GM18951 (cell line): ENCODE measurements around the gene PKM.
A peak's percentile ranks its signal among the peaks of the same experiment; 100 is the strongest.
"Not testable (repeated sequence)": the region's sequence is repeated elsewhere in the genome, so short reads cannot be mapped to it uniquely, and the experiment has no call there.

ENCODE experiments used
- POLR2A ChIP-seq: IDR thresholded peaks from 4 replicates; pipeline ENCODE4 v1.6.1; 2011; ENCODE audit warnings: mild to moderate bottlenecking; ENCODE audit not compliant: insufficient read length, insufficient read depth; ENCODE audit errors: extremely low read depth
- in situ Hi-C: fragments of 300-500 bp; cut with MboI; formaldehyde crosslinking; loops from one replicate; pipeline ENCODE4 v1.12.0; 2022; ENCODE audit warnings: low sequenced_read_pairs, mixed read lengths, inconsistent platforms; ENCODE audit not compliant: unreplicated experiment

Gene PKM

DNA sequence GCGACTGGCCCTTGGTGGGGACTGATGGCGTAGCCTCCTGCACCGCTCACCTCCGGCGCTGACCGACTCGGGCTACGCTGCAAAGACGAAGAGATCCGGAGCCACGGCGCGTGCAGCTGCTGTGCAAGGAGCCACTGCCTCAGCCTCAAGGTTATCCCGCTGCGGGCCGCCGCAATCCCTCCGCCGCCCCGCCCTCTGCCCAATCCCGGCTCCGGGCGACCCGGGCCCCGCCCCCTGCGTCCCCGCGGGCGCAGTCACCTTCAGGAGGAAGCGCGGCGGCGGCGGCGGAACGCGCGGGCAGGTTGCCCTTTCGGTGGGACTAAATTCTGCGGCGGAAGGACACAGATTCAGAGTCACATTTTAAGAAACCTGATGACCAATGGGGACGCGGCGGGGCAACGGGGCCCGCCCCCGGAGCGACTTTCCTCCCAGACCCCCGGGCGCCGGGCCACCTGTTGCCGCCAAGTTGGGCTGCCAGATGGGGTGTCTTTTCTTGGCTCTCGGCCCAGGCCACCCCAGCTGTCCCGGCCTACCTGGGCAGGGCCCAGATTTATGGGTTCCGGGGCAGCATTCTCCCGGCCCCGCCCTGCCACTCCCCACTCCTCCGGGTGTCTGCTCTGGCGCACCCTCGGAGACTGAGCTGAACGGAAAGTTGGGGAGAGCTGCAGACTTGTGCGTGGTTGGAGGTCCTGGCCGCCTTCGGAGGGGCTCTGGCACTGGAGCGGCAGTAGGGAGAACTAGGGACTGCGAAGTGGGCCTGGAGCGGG lies at the start of gene PKM:
Gene PKM (minus strand): TSS at position 125 of the 767 bp plus-strand sequence. CDS start 12,093 bp downstream, outside the sequence.
- TF ChIP-seq POLR2A: peak; percentile 99
- in situ Hi-C loops: no loop called here

DNA sequence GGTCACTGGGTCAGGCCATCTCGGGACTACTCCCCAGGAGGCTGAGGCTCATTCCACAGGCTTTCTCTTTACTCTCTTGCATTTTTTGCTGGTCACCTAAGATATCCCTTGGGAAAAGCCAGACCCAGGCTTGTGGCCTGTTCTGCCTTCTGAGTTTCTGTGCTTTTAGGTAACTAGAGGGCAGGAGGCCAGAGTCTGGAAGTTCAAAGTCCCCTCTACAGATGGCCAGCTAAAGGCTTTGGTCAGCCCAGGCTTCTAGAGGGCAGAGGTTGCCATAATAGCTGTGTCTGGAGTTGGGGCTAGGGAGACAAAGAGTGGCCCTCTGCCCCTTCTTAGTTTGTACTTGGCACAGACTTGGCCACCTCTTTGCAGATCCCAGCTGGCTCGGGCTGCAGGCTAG lies 49.8 kb upstream of the PKM start:
- in situ Hi-C loops: no loop called here
- TF ChIP-seq POLR2A: no peak

DNA sequence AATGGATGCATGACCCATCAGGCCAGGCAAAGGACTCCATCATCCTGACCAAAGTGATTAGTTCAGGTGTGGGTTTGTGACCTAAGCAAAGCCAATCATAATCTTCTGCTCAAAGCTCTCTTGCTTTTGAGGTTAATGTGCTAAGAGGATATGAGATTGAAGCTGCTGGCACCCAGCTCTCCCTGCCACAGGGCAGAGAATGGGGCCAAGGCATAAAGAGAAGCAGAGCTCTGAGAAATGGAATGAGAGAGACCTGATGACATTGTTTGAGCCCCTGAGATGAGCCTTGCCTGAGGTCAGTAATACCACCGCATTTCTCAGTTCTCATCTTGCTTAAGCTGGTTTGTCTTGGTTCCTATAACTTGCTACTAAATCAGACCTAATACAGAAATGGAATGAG lies 47.7 kb upstream of the PKM start:
- in situ Hi-C loops: no loop called here
- no peak for TF ChIP-seq POLR2A

DNA sequence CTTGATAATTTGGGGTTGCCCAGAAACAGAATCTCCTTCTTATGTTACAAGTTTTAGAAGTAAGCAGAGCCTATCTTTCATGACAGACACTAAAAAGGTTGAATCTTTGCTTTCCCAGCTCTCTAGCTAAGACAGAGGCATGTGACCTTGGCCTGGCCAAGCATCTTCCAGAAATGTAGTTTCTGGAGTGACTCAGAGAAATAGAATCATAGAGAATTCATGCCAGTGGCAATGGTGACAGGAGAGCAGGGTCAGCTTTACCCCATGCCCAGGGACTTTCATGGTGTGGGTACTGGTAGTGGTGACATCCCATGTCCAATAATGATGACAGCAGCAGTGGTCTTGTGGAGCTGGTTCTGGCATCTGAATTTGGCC lies 45.3 kb upstream of the PKM start:
- no peak for TF ChIP-seq POLR2A
- in situ Hi-C loops: no loop called here

DNA sequence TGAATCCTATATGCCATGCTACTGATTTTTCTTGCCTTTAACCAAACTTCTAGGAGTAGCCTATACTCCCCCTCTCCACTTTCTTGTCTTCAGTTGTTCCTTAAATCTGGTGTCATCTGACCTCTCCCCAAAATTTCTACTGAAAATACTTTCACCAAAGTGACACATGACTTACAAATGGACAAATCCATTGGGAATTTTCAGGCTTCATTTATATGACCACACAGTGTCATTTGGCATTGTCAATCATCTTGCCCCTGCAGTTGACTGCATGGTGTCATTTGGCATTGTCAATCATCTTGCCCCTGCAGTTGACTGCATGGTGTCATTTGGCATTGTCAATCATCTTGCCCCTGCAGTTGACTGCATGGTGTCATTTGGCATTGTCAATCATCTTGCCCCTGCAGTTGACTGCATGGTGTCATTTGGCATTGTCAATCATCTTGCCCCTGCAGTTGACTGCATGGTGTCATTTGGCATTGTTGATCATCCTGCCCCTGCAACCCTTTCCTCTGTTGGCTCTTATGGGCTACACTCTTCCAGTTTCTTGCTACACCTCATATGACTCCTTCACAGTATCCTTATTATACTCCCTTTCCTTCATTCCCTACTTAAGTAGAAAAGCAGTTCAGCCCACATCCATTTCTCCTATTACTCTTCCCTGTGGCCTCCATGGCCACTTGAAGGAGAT lies 44.8 kb upstream of the PKM start:
- in situ Hi-C loops: not testable (repeated sequence)

DNA sequence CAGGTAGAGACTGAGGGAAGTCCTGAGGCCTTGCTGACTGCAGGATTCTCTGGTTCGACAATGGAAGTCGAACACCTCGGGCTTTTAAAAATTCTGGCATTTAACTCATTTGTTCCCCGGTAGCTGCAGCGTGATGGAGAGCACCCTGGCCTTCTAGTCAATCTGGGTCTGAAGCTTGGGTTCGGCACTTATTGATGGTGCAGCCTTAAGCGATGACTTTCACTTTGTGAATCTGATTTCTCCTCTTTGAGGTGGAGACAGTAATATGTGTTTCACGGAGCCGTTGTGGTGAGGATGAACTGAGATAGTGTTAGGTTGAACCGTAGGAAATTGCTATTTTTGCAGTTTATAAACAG lies 42.0 kb upstream of the PKM start:
- in situ Hi-C loops: no loop called here

DNA sequence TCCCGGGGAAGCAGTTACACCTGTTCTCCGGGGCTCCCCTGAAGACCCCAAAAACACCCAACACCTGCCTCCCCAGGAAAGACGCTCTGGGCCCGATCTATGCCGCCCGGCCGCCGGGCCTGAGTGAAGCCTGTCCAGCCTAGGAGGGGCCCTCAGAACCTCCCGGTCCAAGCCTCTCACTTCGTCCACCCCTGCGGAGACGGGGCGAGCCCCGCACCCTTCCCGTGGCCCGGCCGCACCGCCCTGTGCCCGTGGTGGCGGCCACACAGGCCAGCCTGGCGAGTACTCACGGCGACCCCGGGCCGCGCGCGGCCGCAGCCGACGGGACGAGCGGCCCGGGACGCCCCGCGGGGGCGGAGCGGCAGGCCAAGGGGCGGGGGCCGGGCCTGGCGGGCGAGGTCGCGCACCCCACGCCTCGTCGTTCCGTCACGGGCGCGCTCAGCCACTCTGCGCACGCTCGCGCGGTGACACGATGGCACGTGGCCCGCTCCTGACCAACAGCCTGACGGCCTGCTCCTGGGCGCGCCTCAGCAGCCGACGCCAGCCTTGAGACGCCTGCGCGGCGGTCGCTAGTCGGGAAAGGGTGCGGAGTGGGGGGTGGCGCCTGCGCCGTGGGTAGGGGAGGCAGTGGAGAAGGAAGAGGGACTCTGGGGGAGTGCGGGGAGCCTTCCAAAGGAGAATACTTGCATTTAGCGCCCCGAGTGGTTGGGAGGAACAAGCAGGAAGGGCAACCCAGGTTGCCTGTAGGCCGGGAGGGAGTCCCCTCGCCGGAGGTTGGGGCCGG lies 41.4 kb upstream of the PKM start, which contains the start of gene PARP6:
Gene PARP6 (minus strand): TSS at position 342 of the 784 bp plus-strand sequence. CDS start 5,077 bp downstream, outside the sequence.
- in situ Hi-C loops: no loop called here
- peak; percentile 87 for TF ChIP-seq POLR2A

More for the DNA sequence above, 42.0 kb upstream of the PKM start:
- TF ChIP-seq POLR2A: no peak

DNA sequence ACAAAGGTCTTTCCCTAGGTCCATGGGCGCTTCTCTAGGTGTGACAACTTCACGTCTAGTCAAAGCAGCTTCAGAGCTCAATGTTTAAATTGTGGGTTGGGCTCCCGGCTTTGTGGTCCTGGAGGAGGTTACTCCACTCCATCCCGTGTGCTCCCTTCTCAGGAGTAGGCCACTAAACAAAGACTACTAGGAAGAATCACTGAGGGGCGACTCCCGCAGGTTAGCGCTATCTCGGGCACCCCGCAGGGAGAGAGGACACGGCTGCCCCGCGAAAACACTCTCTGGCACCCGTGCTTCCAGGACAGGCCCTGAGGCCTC lies 40.9 kb upstream of the PKM start:
- no peak for TF ChIP-seq POLR2A
- in situ Hi-C loops: no loop called here

DNA sequence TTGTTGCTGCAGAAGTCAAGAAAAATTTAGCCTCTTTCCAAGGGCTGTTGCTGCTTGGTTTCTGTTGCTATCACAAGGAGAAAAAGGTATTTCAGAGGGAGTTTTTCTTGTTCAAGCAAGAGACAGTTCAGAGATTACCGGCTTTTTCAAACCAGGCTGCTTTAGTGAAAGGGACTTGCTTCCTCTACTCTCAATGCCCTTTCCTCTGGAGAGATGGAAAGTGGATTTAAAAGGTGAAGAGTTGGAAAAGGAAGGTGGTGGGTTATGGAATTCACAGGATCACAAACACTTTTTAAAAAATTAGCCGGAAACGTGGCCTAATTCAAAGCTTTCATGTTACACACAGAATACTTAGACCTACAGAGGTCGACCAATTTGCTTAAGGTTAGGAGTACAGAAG lies 40.2 kb upstream of the PKM start:
- TF ChIP-seq POLR2A: no peak
- in situ Hi-C loops: no loop called here

DNA sequence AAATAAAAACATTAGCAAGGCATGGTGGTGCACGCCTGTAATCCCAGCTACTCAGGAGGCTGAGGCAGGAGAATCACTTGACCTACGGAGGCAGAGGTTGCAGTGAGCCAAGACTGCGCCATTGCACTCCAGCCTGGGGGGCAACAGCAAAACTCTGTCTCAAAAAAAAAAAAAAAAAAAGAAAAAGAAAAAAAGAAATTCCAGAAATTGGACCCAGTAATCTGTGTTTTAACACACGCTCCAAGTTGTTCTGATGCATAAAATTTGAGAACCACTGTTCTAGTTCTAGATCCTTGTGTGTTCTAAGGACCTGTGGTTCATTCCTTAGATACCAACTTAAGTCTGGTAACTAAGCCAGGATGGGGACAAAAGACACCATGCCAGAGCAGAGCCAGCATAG lies 38.7 kb upstream of the PKM start:
- no peak for TF ChIP-seq POLR2A
- in situ Hi-C loops: no loop called here

DNA sequence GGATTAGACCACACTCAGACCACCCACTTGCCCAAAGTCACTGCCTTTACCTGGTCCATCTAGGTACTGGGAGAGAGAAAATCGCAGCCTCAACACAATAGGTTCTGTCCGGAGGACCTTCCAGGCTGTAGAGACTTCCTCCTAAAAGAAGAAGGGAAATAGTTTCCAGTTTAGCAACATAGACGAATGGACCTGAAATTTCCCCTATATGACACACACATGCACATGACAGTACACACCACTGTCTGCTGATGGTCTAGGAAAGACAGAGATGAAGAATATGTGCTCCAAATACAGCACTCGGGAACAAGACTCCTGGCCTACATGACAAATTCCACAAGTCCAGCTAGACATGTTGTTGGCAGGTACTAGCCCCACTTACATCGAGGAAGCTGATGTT lies 34.0 kb upstream of the PKM start:
- in situ Hi-C loops: no loop called here

DNA sequence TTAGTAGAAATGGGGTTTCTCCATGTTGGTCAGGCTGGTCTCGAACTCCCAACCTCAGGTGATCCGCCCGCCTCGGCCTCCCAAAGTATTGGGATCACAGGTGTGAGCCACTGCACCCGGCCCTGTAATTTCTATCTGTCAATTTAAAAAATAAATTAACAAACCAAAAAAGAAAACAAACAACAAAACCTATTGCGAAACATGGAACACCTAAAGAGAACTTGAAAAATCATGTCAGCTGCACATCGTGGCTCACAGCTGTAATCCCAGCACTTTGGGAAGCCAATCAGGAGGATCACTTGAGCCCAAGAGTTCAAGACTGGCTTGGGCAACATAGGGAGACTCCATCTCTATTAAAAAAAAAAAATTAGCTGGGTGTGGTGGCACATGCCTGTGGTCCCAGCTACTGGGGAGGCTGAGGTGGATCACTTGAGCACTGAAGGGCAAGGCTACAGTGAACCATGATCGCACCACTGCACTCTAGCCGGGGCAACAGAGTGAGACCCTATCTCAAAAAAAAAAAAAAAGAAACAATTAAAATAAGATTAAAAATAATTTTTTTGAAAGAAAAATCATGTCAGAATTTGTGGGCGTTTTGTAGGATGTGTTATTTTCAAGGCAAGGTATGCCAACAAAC lies 21.8 kb upstream of the PKM start:
- in situ Hi-C loops: no loop called here

More for the DNA sequence above, 34.0 kb upstream of the PKM start:
- TF ChIP-seq POLR2A: no peak

DNA sequence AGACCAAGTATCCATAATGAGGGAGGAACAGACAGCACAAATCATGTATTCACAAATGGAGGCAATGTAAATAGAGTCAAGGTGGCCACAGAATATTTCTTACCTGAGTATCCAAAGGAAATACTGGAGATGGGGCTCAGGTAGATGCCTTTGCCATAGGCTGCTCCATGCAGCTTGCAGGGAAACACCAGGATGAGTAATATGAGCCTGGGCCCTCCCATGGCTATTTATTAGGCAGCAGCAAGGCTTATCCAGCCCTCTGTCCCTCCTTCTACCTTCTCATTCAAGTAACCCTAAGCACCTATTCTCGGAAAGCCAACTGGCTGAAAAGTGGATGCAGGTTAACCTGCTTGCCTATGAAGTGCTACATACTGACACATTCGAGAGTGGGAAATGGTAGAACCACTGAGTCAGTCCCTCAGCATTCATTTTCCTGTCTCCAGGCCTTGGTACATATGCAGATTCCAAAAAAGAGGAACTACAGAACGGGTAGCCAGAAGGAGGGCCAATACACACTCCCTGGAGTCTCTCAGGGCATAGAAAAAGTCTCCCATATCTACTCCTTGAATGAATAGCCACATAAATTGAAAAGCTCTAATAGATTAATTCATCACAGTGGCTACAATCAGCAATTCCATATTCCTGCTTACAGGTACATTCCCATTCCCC lies 18.3 kb upstream of the PKM start:
- in situ Hi-C loops: no loop called here
- TF ChIP-seq POLR2A: no peak

More for the DNA sequence above, 21.8 kb upstream of the PKM start:
- TF ChIP-seq POLR2A: no peak

DNA sequence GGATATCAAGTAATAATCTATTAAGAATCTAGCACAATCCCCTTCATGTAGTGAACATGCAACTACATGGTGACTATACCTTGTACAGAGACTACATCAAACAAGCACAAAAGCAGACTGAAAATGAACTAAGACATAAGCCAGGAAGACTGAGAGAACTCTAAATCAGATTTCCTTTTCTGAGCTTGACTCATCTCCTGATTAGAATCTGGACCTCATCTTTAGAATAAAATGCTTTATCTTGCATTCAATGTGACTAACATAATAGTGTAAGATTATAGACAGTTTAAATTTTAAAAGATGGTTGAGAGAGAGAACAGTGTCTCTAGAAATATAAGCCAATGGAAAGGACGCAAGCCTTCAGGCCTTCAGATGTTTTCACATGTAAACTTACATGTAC lies 17.5 kb upstream of the PKM start:
- no peak for TF ChIP-seq POLR2A
- in situ Hi-C loops: no loop called here
